Keratinocyte (primary cell): Measurements from ENCODE around the gene C1orf53.

ENCODE experiments used
- CTCF ChIP-seq, 3 experiments: IDR thresholded peaks in 1 of 3; conservative IDR thresholded peaks in 1 of 3; optimal IDR thresholded peaks in 1 of 3; 2 replicates in 2 of 3; 3 replicates in 1 of 3; pipeline versions ENCODE3 to v1.5.1; 2011; ENCODE audit warnings: low read length in 3 of 3, mild to moderate bottlenecking in 3 of 3, moderate library complexity in 2 of 3, control low read depth in 1 of 3, inconsistent platforms in 1 of 3; ENCODE audit not compliant: insufficient read depth in 2 of 3; ENCODE audit errors: extremely low read depth in 1 of 3
- EZH2 ChIP-seq: IDR thresholded peaks from one replicate; pipeline ENCODE4 v1.6.1; 2012; ENCODE audit warnings: inconsistent platforms, mild to moderate bottlenecking, low read length, moderate library complexity

GRCh38 chr1:197911111-197911856, 8.9 kb downstream of the C1orf53 start:
- TF ChIP-seq CTCF (optimal IDR thresholded peaks at IDR 0.05 in 1 of 3, IDR thresholded peaks at IDR 0.05 in 1 of 3, conservative IDR thresholded peaks at IDR 0.05 in 1 of 3; ENCODE audit: extremely low read depth in 1 of 3, insufficient read depth in 2 of 3, low read length in 3 of 3) = no peak
- no peak for TF ChIP-seq EZH2
